Natural killer cell (primary cell): ENCODE measurements around the gene EPG5. TPM values are rescaled to one million over a fixed set of nuclear protein-coding genes. Genes with fewer than 3 reads are reported as not detected.
A peak's percentile ranks its signal among the peaks of the same experiment; 100 is the strongest.
"Not testable (repeated sequence)": the region's sequence is repeated elsewhere in the genome, so short reads cannot be mapped to it uniquely, and the experiment has no call there.

Experiments
- ATAC-seq, 3 donors: fragments of 150-1000 bp in 2 of 3; fragments of 200-7000 bp in 1 of 3; cut with Tn5 transposase; 1 replicate in 1 of 3; 2 replicates in 2 of 3; pipeline ENCODE4 v1.10.0; 2021; ENCODE audit warnings: mild to moderate bottlenecking in 2 of 3, moderate library complexity in 2 of 3
- DNase-seq, 2 donors: peaks; one replicate each; pipeline versions ENCODE4 v3.0.0 to v3.0.0-alpha.2; 2013 to 2021; ENCODE audit warnings: mixed read lengths in 1 of 2
- H3K27ac ChIP-seq: one replicate; pipeline ENCODE4 v1.5.1; 2013; ENCODE audit warnings: mild to moderate bottlenecking, low read length
- H3K27me3 ChIP-seq: one replicate; pipeline ENCODE4 v1.6.1; 2013; ENCODE audit warnings: low read length; ENCODE audit not compliant: control insufficient read depth, insufficient read depth
- H3K36me3 ChIP-seq: one replicate; pipeline ENCODE4 v1.6.1; 2013; ENCODE audit warnings: low read length; ENCODE audit not compliant: control insufficient read depth, insufficient read depth
- H3K4me1 ChIP-seq: one replicate; pipeline ENCODE4 v1.6.1; 2013; ENCODE audit warnings: low read length; ENCODE audit not compliant: control insufficient read depth, insufficient read depth
- H3K4me3 ChIP-seq: one replicate; pipeline ENCODE4 v1.5.1; 2013; ENCODE audit warnings: low read length
- H3K9me3 ChIP-seq: one replicate; pipeline ENCODE4 v1.6.1; 2013; ENCODE audit warnings: low read length; ENCODE audit not compliant: control insufficient read depth, insufficient read depth
- H3K27ac Mint-ChIP-seq, 2 donors: one replicate each; pipeline ENCODE4 v1.8.0; 2022; ENCODE audit warnings: mild to moderate bottlenecking in 2 of 2, mixed read lengths in 2 of 2, moderate library complexity in 1 of 2
- H3K27me3 Mint-ChIP-seq, 2 donors: one replicate each; pipeline ENCODE4 v1.8.0; 2022; ENCODE audit warnings: low read depth in 2 of 2, mixed read lengths in 2 of 2
- H3K36me3 Mint-ChIP-seq: one replicate; pipeline ENCODE4 v1.8.0; 2022; ENCODE audit warnings: mixed read lengths
- H3K4me1 Mint-ChIP-seq, 2 donors: one replicate each; pipeline ENCODE4 v1.8.0; 2022; ENCODE audit warnings: mixed read lengths in 2 of 2
- H3K4me3 Mint-ChIP-seq: one replicate; pipeline ENCODE4 v1.8.0; 2022; ENCODE audit warnings: mild to moderate bottlenecking, moderate library complexity, mixed read lengths
- H3K9me3 Mint-ChIP-seq, 2 donors: one replicate each; pipeline ENCODE4 v1.8.0; 2022; ENCODE audit warnings: mixed read lengths in 2 of 2
- WGBS: methylation state at CpG from one replicate; pipeline ENCODE4 v1.1.7; 2013; ENCODE audit warnings: missing lambda C conversion rate; ENCODE audit not compliant: insufficient coverage; 5-methylcytosine and 5-hydroxymethylcytosine counted together
- intact Hi-C: fragments of 100-400 bp; cut with micrococcal nuclease; formaldehyde crosslinking; loops from one replicate; pipeline ENCODE4 v1.14.2; 2022
- total RNA-seq, 4 donors: library from RNA; stranded (reverse); fragments of 120-200 nt in 1 of 4; gene quantifications; one replicate each; pipeline versions ENCODE4 v1.2.3 to v1.2.4, GENCODE V29; 2013 to 2022
- TF ChIP-seq, protein P1 (sequence below): fragments of 200-600 bp; IDR thresholded peaks from one replicate; pipeline ENCODE4 v1.8.0; 2022; ENCODE audit warnings: antibody characterized with exemption

EPG5 gene
- total RNA-seq, 3 donors from 2014 or later (not counting 1 experiment from before 2014, with no cell fraction given) = 81.3 to 133 (median 99.6) TPM

DNA sequence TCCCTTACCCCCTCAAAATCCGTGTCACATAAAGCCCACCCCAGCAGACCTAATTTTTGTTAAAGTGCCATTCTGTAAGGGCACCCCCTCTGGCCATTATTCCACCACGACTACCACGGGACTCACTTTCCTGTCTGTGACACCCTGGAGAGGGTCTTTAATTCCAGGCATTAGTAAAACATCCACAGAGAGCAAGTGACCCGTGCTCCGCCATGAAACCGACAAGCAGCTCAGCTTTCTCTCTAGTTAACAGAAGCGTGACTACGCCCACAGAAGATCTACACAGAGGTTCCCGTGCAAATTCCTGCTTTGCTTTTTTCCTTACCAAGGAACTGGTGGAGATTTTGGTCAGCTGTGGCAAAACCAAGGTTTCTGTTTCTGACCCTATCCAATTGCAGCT lies 137.3 kb downstream of the EPG5 start:
- H3K9me3 ChIP-seq = no peaks in the 10 kb centered on the region
- TF ChIP-seq, protein P1, sequence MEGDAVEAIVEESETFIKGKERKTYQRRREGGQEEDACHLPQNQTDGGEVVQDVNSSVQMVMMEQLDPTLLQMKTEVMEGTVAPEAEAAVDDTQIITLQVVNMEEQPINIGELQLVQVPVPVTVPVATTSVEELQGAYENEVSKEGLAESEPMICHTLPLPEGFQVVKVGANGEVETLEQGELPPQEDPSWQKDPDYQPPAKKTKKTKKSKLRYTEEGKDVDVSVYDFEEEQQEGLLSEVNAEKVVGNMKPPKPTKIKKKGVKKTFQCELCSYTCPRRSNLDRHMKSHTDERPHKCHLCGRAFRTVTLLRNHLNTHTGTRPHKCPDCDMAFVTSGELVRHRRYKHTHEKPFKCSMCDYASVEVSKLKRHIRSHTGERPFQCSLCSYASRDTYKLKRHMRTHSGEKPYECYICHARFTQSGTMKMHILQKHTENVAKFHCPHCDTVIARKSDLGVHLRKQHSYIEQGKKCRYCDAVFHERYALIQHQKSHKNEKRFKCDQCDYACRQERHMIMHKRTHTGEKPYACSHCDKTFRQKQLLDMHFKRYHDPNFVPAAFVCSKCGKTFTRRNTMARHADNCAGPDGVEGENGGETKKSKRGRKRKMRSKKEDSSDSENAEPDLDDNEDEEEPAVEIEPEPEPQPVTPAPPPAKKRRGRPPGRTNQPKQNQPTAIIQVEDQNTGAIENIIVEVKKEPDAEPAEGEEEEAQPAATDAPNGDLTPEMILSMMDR = no peak
- Mint-ChIP-seq H3K4me1 (peaks cover 7 to 29% of the 10 kb centered on the region in 2 donors), H3K27ac (no peak overlapping the region), H3K27me3 (peaks cover 11 to 13% of the 10 kb centered on the region in 2 donors), H3K4me3 (no peak overlapping the region), H3K36me3 (no peaks in the 10 kb centered on the region), H3K9me3 (no peaks in the 10 kb centered on the region)
- H3K27ac ChIP-seq = no peak overlapping the region
- intact Hi-C loops = no loop called here
- DNase-seq (no peak), ATAC-seq (no peak)
- H3K36me3 ChIP-seq = no peaks in the 10 kb centered on the region
- H3K4me1 ChIP-seq = peaks cover 31% of the 10 kb centered on the region
- no peak overlapping the region for H3K4me3 ChIP-seq
- peaks cover 2% of the 10 kb centered on the region for H3K27me3 ChIP-seq
- WGBS = 86% methylated on average over 9 of the region's 9 CpGs

DNA sequence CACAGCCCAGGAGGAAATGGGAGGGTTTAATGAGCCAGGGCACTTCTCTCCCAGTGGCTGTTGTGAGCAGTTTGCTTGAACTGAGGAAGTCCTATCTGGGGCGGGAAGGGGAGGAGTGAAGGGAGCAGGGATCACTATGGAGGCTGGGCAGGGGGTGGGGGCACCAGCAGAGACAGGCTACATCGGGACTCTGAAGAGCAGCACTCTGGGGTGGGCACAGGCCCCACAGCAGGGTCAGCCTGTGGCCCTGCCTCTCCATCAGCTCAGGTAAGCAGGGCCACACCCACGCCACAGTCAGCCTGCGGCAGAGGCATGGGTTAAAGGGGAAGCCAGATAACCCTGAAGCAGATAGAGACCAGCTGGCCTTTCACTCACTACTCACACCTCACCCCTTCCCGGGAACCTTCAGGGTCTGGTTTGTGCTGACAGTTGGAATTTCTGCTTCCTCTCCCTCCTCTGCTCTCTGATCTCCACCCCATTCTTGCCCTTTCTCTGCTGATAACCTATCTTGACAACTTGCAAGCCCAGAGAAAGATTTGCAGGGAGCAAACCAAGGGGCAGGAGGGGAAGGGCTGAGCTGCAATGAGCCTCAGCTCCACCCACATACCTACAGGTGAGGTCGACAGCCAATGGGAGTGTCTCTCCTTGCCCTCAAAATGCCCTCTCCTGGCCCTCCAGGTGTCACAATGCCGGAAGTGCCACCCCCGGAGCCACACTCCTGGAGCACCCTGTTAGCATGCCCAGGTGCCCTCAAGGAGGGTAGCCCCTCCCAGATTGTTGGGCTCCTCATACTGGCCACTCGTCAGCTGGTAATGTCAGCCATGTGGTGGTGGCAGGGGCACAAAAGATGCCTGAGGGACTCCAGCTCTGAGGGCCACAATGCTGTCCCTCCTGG lies 138.0 kb downstream of the EPG5 start:
- no peaks in the 10 kb centered on the region for H3K36me3 ChIP-seq
- H3K4me3 Mint-ChIP-seq = no peak overlapping the region
- peaks cover 2% of the 10 kb centered on the region for H3K27me3 ChIP-seq
- intact Hi-C loops = no loop called here
- no peaks in the 10 kb centered on the region for H3K36me3 Mint-ChIP-seq
- peaks cover 7 to 14% of the 10 kb centered on the region in 2 donors for H3K27me3 Mint-ChIP-seq
- peaks cover 31% of the 10 kb centered on the region for H3K4me1 ChIP-seq
- H3K27ac Mint-ChIP-seq = no peak overlapping the region
- no peaks in the 10 kb centered on the region for H3K9me3 Mint-ChIP-seq
- no peak overlapping the region for H3K4me3 ChIP-seq
- ATAC-seq (peak in 1 of 3 donors; percentile 37), DNase-seq (no peak)
- H3K9me3 ChIP-seq = no peaks in the 10 kb centered on the region
- no peak overlapping the region for H3K27ac ChIP-seq
- 54% methylated on average over 9 of the region's 9 CpGs for WGBS
- TF ChIP-seq, protein P1 = no peak
- peaks cover 14 to 36% of the 10 kb centered on the region in 2 donors for H3K4me1 Mint-ChIP-seq

DNA sequence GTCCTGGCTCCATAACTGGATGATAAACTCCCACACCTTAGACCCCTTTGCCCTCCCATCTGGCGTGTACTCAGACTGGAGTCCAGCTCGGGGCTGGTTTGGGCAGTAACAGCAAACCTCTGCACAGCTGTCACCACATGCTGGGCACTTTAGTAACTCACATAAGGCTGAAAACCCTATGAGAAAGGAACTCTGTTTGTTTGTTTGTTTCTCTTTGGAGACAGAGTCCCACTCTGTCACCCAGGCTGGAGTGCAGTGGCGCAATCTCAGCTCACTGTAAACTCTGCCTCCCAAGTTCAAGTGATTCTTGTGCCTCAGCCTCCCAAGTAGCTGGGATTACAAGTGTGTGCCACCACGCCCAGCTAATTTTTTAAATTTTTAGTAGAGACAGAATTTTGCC lies 140.4 kb downstream of the EPG5 start:
- ATAC-seq, H3K4me3 Mint-ChIP-seq, intact Hi-C loops, H3K27me3 ChIP-seq, H3K27ac ChIP-seq, H3K36me3 Mint-ChIP-seq, H3K36me3 ChIP-seq, H3K4me3 ChIP-seq, H3K9me3 Mint-ChIP-seq, H3K9me3 ChIP-seq, H3K27ac Mint-ChIP-seq, DNase-seq: not testable (repeated sequence)
- WGBS = 90% methylated on average over 4 of the region's 4 CpGs
- H3K27me3 Mint-ChIP-seq = peaks cover 21 to 24% of the 10 kb centered on the region in 2 donors
- H3K4me1 Mint-ChIP-seq = peaks cover 14 to 36% of the 10 kb centered on the region in 2 donors
- H3K4me1 ChIP-seq = peaks cover 31% of the 10 kb centered on the region

DNA sequence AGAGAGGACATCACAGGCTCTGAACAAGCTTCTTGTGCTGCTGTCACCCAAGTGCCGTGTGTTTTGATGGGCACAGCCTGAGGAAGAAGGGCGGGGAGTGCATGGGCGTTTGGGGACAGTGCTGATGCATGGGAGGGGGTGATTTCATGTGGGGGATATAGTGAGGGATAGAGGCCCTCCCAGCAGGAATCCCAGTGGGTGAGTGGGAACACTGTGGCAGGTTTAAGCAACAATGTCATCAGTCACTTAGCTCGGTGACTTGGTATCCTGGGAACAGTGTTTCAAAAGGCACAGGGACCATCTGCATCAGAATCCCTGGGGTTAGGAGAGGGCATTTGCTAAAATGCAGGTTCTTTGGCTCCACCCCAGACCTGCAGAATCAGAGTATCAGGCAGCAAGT lies 141.0 kb downstream of the EPG5 start:
- no peaks in the 10 kb centered on the region for H3K9me3 ChIP-seq
- WGBS = 82% methylated on average over 4 of the region's 4 CpGs
- Mint-ChIP-seq H3K27me3 (peaks cover 20 to 21% of the 10 kb centered on the region in 2 donors), H3K4me3 (no peak overlapping the region), H3K27ac (no peak overlapping the region), H3K4me1 (peaks cover 14 to 36% of the 10 kb centered on the region in 2 donors), H3K9me3 (no peaks in the 10 kb centered on the region), H3K36me3 (peaks cover 7% of the 10 kb centered on the region)
- no peak overlapping the region for H3K4me3 ChIP-seq
- TF ChIP-seq, protein P1 = no peak
- peaks cover 2% of the 10 kb centered on the region for H3K27me3 ChIP-seq
- H3K36me3 ChIP-seq = no peaks in the 10 kb centered on the region
- peaks cover 31% of the 10 kb centered on the region for H3K4me1 ChIP-seq
- ATAC-seq (no peak), DNase-seq (no peak)
- intact Hi-C loops = no loop called here
- H3K27ac ChIP-seq = no peak overlapping the region
